ENCODE results near the gene FGF6. TPM values are rescaled to one million over a fixed set of nuclear protein-coding genes. Genes with fewer than 3 reads are reported as not detected.

FGF6 gene
- total RNA-seq, 1 donor from 2014 or later, result not detected

- no peaks in the 10 kb centered on the region for H3K36me3 ChIP-seq (ENCODE audit: control insufficient read depth, insufficient read depth, low read length)
- no peak for DNase-seq (ENCODE audit: low read depth)
- no peak overlapping the region for H3K4me3 ChIP-seq (ENCODE audit: low read depth, low read length)
- no peak for TF ChIP-seq CTCF (IDR thresholded peaks at IDR 0.05; ENCODE audit: insufficient read depth, low read length, poor library complexity, severe bottlenecking)
- peaks cover 23% of the 10 kb centered on the region for H3K27me3 ChIP-seq (ENCODE audit: control insufficient read depth, insufficient read depth, low read length)
Observed at GRCh38 chr12:4446335-4446734, 720 bp upstream of the FGF6 start.

DNA sequence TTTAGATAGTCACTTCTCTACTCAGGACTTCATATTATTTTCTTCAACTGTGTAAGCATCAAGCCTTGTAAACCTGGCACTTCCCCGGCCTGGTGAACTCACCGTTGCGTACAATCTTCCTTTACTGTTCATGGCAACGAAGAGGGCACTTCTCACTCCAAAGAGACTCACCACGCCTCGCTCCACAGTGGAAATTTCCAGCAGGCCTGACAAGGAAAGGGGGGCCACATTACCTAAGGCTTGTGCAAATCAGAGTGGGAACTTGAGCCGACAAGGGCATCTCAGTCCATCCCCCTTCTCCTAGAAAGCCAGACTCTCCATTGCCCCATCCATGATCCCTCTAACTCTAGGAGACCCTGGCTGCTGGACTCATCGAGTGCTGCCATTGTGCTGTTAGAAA is 1.6 kb downstream of the FGF6 start:
- H3K4me3 ChIP-seq (ENCODE audit: low read depth, low read length), result no peak overlapping the region
- no peak for DNase-seq (ENCODE audit: low read depth)
- no peaks in the 10 kb centered on the region for H3K36me3 ChIP-seq (ENCODE audit: control insufficient read depth, insufficient read depth, low read length)
- H3K27me3 ChIP-seq (ENCODE audit: control insufficient read depth, insufficient read depth, low read length), result peaks cover 32% of the 10 kb centered on the region
- no peak for TF ChIP-seq CTCF (IDR thresholded peaks at IDR 0.05; ENCODE audit: insufficient read depth, low read length, poor library complexity, severe bottlenecking)

- Histone ChIP-seq H3K4me3 (ENCODE audit: low read depth, low read length) (no peak overlapping the region), H3K27me3 (ENCODE audit: control insufficient read depth, insufficient read depth, low read length) (peaks cover 32% of the 10 kb centered on the region), H3K36me3 (ENCODE audit: control insufficient read depth, insufficient read depth, low read length) (no peaks in the 10 kb centered on the region)
- no peak for TF ChIP-seq CTCF (IDR thresholded peaks at IDR 0.05; ENCODE audit: insufficient read depth, low read length, poor library complexity, severe bottlenecking)
- no peak for DNase-seq (ENCODE audit: low read depth)
Observed at GRCh38 chr12:4443616-4444015, 2.0 kb downstream of the FGF6 start.

DNA sequence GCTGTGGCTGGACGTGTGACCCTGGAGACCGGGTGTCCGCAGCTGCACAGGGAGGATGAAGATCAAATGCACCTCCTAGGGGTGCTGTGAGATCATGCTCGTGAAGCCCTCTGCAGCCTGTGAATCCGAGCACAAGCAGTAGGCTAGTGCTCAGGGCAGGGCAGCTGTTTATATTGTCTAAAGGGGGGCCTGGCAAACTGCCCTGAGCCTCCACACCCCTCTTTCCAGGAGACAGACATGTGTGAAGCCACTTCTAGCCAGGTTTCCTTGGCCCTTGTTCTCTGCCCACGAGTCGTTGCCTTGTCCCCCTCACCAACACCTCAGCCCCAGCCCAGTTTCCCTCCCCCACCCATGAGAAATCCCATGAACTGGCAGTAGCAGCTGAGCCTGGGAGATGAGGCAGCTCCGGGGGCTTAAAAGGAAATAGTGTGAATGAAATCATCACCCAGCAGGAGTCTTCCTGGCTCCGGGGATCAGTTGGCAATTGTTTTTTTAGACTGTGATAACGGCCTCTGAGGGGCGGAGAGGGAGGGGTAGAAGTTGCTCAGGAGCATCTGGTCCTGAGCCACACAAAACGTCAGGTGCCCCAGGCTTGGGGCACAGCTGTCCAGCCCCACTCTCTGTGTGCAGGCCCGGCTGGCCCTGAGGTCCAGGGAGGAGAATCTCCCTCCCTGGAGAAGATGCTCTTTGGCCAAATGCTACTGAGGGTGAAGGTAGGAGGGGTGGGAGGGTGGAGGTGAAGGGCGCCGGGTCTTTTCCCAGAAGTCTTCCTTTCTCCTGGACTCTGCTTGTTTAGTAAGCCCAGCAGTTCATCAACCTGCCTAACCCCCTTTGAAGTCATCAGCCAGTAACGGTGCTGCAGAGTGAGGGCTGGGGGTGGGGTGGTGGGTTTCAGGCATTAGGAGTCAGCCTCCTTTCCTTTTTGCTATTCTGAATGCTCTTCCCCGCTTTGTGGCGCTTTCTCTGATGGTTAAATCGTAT is 4.0 kb downstream of the FGF6 start:
- Histone ChIP-seq H3K36me3 (ENCODE audit: control insufficient read depth, insufficient read depth, low read length) (no peaks in the 10 kb centered on the region), H3K4me3 (ENCODE audit: low read depth, low read length) (no peak overlapping the region), H3K27me3 (ENCODE audit: control insufficient read depth, insufficient read depth, low read length) (peaks cover 31% of the 10 kb centered on the region)
- no peak for TF ChIP-seq CTCF (IDR thresholded peaks at IDR 0.05; ENCODE audit: insufficient read depth, low read length, poor library complexity, severe bottlenecking)
- no peak for DNase-seq (ENCODE audit: low read depth)

GRCh38 chr12:4440187-4440941 is 5.3 kb downstream of the FGF6 start:
- no peak for DNase-seq (ENCODE audit: low read depth)
- no peak overlapping the region for H3K4me3 ChIP-seq (ENCODE audit: low read depth, low read length)
- no peaks in the 10 kb centered on the region for H3K36me3 ChIP-seq (ENCODE audit: control insufficient read depth, insufficient read depth, low read length)
- peaks cover 20% of the 10 kb centered on the region for H3K27me3 ChIP-seq (ENCODE audit: control insufficient read depth, insufficient read depth, low read length)
- TF ChIP-seq CTCF (IDR thresholded peaks at IDR 0.05; ENCODE audit: insufficient read depth, low read length, poor library complexity, severe bottlenecking), result no peak

Measured in kidney epithelial cell (primary cell).